RWPE2 (cell line): Measurements from ENCODE around the gene PLA2G4D.

Experiments used
- ATAC-seq: fragments of 200-7000 bp; cut with Tn5 transposase; 3 replicates; pipeline ENCODE4 v1.9.1; 2021; ENCODE audit warnings: low read depth
- DNase-seq: peaks from one replicate; pipeline ENCODE4 v3.0.0-alpha.2; 2020; ENCODE audit warnings: low spot score
- H3K27ac ChIP-seq: fragments of 450-650 bp; 2 replicates; pipeline ENCODE4 v1.5.1; 2017; ENCODE audit warnings: mild to moderate bottlenecking; ENCODE audit not compliant: poor library complexity, severe bottlenecking
- H3K27me3 ChIP-seq: fragments of 250-450 bp; sonication (Bioruptor Pico); 2 replicates; pipeline ENCODE4 v1.5.1; 2021; ENCODE audit warnings: mild to moderate bottlenecking, moderate library complexity; ENCODE audit not compliant: insufficient read depth, poor library complexity, severe bottlenecking
- H3K36me3 ChIP-seq: fragments of 250-450 bp; sonication (Bioruptor Pico); 2 replicates; pipeline ENCODE4 v1.5.1; 2020; ENCODE audit warnings: low read depth, mild to moderate bottlenecking, moderate library complexity
- H3K4me1 ChIP-seq: fragments of 250-450 bp; sonication (Bioruptor Pico); 2 replicates; pipeline ENCODE4 v1.5.1; 2021; ENCODE audit warnings: mild to moderate bottlenecking, moderate library complexity; ENCODE audit not compliant: insufficient read depth, poor library complexity, severe bottlenecking
- H3K4me3 ChIP-seq: fragments of 250-450 bp; sonication (Bioruptor Pico); 2 replicates; pipeline ENCODE4 v1.5.1; 2021; ENCODE audit warnings: mild to moderate bottlenecking, moderate library complexity; ENCODE audit not compliant: severe bottlenecking
- H3K9me3 ChIP-seq: fragments of 250-450 bp; sonication (Bioruptor Pico); 2 replicates; pipeline ENCODE4 v1.5.1; 2021; ENCODE audit warnings: mild to moderate bottlenecking, moderate library complexity; ENCODE audit not compliant: severe bottlenecking
- TF ChIP-seq, protein P1 (sequence below): fragments of 450-650 bp; IDR thresholded peaks from one replicate; pipeline ENCODE4 v1.5.1; 2017; ENCODE audit warnings: mild to moderate bottlenecking, moderate library complexity; ENCODE audit not compliant: poor library complexity, severe bottlenecking

The PLA2G4D gene

DNA sequence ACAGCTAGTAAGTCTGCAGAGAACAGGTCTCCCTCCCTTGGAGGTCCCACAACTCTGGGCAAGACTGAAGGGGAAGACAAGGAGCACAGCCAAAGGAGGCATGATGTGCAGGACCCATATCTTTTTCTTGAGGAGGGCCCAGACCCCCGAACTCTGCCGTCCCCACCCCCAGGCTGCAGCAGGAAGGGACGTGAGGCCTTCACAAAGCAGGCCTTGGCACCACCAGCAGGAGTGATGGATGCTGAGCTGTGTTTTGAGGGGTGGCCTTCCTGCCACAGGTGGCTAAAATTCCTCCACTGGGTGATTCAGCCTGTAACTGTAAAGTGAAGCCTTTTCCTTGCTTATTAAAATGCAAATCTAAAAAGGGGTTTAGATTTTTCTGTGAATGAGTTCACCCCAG lies 8.6 kb downstream of the PLA2G4D start:
- Histone ChIP-seq H3K4me1 (peaks cover 26% of the 10 kb centered on the region), H3K4me3 (no peak overlapping the region), H3K27ac (peak overlapping the region; percentile 79), H3K9me3 (no peaks in the 10 kb centered on the region), H3K36me3 (no peaks in the 10 kb centered on the region), H3K27me3 (no peaks in the 10 kb centered on the region)
- TF ChIP-seq, protein P1, sequence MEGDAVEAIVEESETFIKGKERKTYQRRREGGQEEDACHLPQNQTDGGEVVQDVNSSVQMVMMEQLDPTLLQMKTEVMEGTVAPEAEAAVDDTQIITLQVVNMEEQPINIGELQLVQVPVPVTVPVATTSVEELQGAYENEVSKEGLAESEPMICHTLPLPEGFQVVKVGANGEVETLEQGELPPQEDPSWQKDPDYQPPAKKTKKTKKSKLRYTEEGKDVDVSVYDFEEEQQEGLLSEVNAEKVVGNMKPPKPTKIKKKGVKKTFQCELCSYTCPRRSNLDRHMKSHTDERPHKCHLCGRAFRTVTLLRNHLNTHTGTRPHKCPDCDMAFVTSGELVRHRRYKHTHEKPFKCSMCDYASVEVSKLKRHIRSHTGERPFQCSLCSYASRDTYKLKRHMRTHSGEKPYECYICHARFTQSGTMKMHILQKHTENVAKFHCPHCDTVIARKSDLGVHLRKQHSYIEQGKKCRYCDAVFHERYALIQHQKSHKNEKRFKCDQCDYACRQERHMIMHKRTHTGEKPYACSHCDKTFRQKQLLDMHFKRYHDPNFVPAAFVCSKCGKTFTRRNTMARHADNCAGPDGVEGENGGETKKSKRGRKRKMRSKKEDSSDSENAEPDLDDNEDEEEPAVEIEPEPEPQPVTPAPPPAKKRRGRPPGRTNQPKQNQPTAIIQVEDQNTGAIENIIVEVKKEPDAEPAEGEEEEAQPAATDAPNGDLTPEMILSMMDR = no peak
- no peak for ATAC-seq
- DNase-seq = no peak

DNA sequence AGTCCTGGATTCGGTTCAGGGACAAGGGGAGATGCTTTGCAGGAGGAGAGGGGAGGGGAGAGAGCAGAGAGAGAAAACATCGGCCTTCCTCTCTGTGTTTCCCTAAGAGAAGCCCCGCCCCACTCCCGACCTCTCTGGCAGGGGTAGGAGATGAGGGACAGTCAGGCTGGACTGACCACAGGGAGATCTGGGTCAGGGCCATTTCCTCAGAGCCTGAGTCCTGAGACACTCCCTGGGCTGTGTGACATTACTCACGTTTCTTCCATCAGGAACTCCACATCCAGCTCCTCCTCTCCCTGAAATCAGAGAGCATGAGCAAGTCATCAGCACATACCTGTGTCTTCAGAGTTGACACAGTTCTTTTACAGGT lies 9.1 kb downstream of the PLA2G4D start:
- Histone ChIP-seq H3K27me3 (no peaks in the 10 kb centered on the region), H3K4me1 (peaks cover 21% of the 10 kb centered on the region), H3K27ac (peak overlapping the region; percentile 79), H3K4me3 (no peak overlapping the region), H3K9me3 (no peaks in the 10 kb centered on the region), H3K36me3 (no peaks in the 10 kb centered on the region)
- ATAC-seq = peak; percentile 1; the same call in 1 of the 3 replicates
- DNase-seq = no peak
- TF ChIP-seq, protein P1 = no peak

DNA sequence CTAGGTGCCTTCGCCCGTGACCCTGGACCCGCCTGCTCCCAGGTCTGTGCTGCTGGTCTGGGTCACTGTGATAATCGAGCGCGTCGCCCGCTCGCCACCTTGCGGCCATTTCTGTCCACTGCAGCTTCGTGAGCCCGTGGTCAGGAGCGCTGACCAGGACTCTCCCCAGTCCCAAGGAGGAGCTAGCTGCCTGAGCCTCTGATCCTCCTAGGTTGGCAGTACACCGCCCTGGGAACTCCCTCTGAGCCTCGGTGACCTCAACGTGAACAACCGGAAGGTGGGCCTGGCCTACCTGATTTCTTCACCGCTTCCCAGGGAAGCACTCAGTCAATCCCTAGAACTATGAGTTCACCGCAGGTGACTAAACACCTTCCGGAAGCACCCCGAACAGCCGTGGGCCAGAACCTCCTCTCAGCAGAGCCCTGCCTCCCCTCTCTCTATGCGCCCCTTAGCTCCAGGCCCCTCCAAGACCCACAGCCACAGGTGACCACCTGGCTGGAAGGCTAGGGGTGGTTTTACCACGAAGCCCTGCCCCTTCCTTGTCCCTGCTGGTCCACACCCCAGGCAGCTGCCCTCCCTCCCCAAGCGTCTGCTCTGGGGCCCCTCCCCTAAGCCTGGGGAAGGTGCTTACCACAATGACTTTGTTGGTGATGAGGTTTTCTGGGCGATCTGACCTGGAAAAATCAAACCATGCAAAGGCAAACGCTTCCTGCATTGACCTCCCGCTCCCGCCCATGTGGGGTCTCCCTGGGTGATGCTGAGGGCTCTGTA lies 9.7 kb downstream of the PLA2G4D start:
- Histone ChIP-seq H3K4me1 (peaks cover 19% of the 10 kb centered on the region), H3K27ac (peak overlapping the region; percentile 79), H3K27me3 (no peaks in the 10 kb centered on the region), H3K36me3 (no peaks in the 10 kb centered on the region), H3K9me3 (no peaks in the 10 kb centered on the region), H3K4me3 (no peak overlapping the region)
- peak; percentile 97 for ATAC-seq
- TF ChIP-seq, protein P1 = peak; percentile 100
- DNase-seq = peak; percentile 99

DNA sequence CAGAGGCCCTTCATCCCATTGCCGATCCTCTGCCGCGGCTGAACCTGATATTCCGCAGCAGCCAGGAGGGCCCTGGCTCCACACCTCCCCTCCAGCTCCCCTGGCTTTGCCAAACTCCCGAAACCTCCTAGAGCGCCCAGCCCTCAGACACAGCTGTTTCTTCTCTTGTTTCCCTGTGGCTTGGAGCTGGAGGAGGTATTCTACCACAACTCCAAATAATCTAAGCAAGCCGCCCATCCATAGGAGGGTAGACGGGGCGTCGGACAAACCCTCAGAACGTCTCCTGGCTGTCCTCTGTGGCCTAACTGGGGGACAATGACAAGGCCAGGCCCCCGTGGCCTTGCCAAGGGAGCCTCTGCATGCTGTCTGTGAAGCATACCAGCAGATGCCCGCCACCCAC lies 10.4 kb downstream of the PLA2G4D start:
- TF ChIP-seq, protein P1 = no peak
- Histone ChIP-seq H3K9me3 (no peaks in the 10 kb centered on the region), H3K36me3 (no peaks in the 10 kb centered on the region), H3K4me1 (peaks cover 19% of the 10 kb centered on the region), H3K27ac (peak overlapping the region; percentile 79), H3K4me3 (no peak overlapping the region), H3K27me3 (no peaks in the 10 kb centered on the region)
- DNase-seq = no peak
- no peak for ATAC-seq

DNA sequence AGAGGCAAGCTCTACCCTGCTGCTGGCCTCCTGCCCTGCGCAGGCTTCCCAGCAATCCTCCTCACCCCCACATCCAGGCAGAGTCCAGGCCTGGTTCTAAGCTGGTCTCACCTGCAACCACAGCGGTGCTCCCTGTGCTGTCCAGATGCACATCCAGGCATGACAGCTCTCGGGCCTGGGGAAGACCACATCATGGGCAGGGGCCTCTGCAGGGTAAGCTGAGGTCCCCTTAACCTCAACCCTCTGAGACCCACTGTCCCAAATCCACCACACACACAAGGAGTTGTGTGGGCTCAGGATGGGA lies 10.8 kb downstream of the PLA2G4D start:
- Histone ChIP-seq H3K4me3 (no peak overlapping the region), H3K36me3 (no peaks in the 10 kb centered on the region), H3K27ac (peak overlapping the region; percentile 79), H3K4me1 (peaks cover 19% of the 10 kb centered on the region), H3K27me3 (no peaks in the 10 kb centered on the region), H3K9me3 (no peaks in the 10 kb centered on the region)
- DNase-seq = no peak
- TF ChIP-seq, protein P1 = no peak
- no peak for ATAC-seq
